Measurements from ENCODE around the gene FNIP1. TPM values are rescaled to one million over a fixed set of nuclear protein-coding genes. Genes with fewer than 3 reads are reported as not detected.

FNIP1 gene
- total RNA-seq, 1 donor from 2014 or later: 40.6 TPM

DNA sequence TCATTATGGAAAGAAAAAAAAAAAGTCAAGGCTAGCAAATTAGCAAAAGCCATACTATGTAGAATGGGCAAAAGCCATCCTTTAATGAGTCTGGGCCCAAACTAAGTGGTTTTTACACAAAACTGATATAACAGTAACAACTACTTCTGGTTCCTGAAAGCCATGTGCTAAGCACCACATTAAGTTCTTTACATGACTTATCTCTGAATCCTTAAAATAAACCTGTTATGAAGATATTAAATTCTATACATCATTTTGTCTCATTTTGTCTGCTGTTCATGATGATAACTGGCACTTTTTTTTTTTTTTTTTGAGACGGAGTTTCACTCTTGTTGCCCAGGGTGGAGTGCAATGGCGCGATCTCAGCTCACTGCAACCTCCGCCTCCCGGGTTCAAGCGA, 5.0 kb downstream of the FNIP1 start:
- no peak overlapping the region for H3K4me3 Mint-ChIP-seq (ENCODE audit: unreplicated experiment)
- no peak overlapping the region for H3K27ac Mint-ChIP-seq (ENCODE audit: unreplicated experiment)
- H3K27me3 Mint-ChIP-seq (ENCODE audit: low read depth): no peaks in the 10 kb centered on the region
- TF ChIP-seq, protein P1, sequence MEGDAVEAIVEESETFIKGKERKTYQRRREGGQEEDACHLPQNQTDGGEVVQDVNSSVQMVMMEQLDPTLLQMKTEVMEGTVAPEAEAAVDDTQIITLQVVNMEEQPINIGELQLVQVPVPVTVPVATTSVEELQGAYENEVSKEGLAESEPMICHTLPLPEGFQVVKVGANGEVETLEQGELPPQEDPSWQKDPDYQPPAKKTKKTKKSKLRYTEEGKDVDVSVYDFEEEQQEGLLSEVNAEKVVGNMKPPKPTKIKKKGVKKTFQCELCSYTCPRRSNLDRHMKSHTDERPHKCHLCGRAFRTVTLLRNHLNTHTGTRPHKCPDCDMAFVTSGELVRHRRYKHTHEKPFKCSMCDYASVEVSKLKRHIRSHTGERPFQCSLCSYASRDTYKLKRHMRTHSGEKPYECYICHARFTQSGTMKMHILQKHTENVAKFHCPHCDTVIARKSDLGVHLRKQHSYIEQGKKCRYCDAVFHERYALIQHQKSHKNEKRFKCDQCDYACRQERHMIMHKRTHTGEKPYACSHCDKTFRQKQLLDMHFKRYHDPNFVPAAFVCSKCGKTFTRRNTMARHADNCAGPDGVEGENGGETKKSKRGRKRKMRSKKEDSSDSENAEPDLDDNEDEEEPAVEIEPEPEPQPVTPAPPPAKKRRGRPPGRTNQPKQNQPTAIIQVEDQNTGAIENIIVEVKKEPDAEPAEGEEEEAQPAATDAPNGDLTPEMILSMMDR (IDR thresholded peaks at IDR 0.05): no peak
- H3K36me3 Mint-ChIP-seq (ENCODE audit: low read depth): peaks cover 2% of the 10 kb centered on the region
- no peak for DNase-seq (ENCODE audit: low spot score)
- H3K9me3 Mint-ChIP-seq (ENCODE audit: low read depth): no peaks in the 10 kb centered on the region
- peaks cover 65% of the 10 kb centered on the region for H3K4me1 Mint-ChIP-seq (ENCODE audit: low read depth)

DNA sequence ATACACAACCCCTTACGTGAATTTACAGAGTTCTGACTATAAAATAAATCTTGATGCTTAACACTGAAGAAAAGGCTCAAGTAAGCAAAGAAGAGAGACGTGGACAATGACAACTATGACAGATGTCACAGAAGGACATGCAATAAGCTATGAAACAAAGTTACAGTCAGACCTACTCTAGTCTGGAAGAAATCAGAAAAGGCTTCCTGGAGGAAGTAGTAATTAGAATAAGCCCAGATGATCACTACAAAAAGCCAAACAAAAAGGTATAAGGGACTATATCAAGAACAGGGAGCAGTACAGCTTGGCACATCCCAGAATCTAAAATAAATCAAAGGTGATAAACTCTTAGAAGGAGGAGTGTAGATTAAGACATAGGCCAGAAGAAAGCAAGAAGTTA, 6.3 kb downstream of the FNIP1 start:
- TF ChIP-seq, protein P1 (IDR thresholded peaks at IDR 0.05): no peak
- Mint-ChIP-seq H3K4me1 (ENCODE audit: low read depth) (peaks cover 68% of the 10 kb centered on the region), H3K27me3 (ENCODE audit: low read depth) (no peaks in the 10 kb centered on the region), H3K4me3 (ENCODE audit: unreplicated experiment) (no peak overlapping the region), H3K36me3 (ENCODE audit: low read depth) (no peaks in the 10 kb centered on the region), H3K27ac (ENCODE audit: unreplicated experiment) (no peak overlapping the region), H3K9me3 (ENCODE audit: low read depth) (no peaks in the 10 kb centered on the region)
- DNase-seq (ENCODE audit: low spot score): no peak

DNA sequence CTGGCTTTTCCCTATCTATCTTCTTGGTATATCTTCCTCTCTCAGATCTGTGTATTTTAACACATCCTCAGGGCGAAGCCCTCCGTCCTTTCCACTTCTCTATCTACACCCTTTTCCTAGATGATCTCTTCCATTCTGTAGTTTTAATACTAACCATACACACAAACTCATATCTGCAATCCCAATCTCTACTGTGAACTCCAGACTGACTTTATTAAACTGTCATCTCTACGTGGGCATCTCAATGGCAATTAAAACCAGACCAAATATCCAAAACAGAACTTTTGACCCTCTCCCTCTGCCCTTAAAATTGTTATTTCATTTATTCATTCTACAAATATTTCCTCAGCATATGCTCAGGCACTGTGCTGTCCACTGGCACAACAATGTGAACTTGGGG, 7.1 kb downstream of the FNIP1 start:
- H3K4me1 Mint-ChIP-seq (ENCODE audit: low read depth): peaks cover 62% of the 10 kb centered on the region
- no peaks in the 10 kb centered on the region for H3K36me3 Mint-ChIP-seq (ENCODE audit: low read depth)
- H3K9me3 Mint-ChIP-seq (ENCODE audit: low read depth): no peaks in the 10 kb centered on the region
- H3K27me3 Mint-ChIP-seq (ENCODE audit: low read depth): no peaks in the 10 kb centered on the region
- H3K4me3 Mint-ChIP-seq (ENCODE audit: unreplicated experiment): no peak overlapping the region
- H3K27ac Mint-ChIP-seq (ENCODE audit: unreplicated experiment): peak overlapping the region; percentile 25
- no peak for DNase-seq (ENCODE audit: low spot score)
- TF ChIP-seq, protein P1 (IDR thresholded peaks at IDR 0.05): no peak

DNA sequence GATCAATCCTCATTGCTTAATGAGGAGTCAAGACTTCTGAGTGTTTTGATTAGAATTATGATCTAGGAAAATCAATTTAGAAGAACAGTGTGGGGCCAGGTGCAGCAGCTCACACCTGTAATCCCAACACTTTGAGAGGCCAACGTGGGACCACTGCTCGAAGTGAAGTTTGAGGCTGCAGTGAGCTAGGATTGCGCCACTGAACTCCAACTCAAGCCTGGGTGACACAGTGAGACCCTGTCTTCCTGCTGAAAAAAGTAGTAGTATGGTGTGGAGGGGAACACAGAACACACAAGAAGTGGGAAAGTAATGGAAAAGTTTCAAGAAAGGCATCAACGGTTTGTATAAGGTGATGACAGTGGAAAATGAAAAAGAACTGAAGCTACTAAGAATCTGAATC, 9.1 kb downstream of the FNIP1 start:
- Mint-ChIP-seq H3K27ac (ENCODE audit: unreplicated experiment) (no peak overlapping the region), H3K4me3 (ENCODE audit: unreplicated experiment) (no peak overlapping the region), H3K27me3 (ENCODE audit: low read depth) (no peaks in the 10 kb centered on the region), H3K4me1 (ENCODE audit: low read depth) (peaks cover 60% of the 10 kb centered on the region), H3K36me3 (ENCODE audit: low read depth) (no peaks in the 10 kb centered on the region), H3K9me3 (ENCODE audit: low read depth) (no peaks in the 10 kb centered on the region)
- no peak for DNase-seq (ENCODE audit: low spot score)
- TF ChIP-seq, protein P1 (IDR thresholded peaks at IDR 0.05): no peak

DNA sequence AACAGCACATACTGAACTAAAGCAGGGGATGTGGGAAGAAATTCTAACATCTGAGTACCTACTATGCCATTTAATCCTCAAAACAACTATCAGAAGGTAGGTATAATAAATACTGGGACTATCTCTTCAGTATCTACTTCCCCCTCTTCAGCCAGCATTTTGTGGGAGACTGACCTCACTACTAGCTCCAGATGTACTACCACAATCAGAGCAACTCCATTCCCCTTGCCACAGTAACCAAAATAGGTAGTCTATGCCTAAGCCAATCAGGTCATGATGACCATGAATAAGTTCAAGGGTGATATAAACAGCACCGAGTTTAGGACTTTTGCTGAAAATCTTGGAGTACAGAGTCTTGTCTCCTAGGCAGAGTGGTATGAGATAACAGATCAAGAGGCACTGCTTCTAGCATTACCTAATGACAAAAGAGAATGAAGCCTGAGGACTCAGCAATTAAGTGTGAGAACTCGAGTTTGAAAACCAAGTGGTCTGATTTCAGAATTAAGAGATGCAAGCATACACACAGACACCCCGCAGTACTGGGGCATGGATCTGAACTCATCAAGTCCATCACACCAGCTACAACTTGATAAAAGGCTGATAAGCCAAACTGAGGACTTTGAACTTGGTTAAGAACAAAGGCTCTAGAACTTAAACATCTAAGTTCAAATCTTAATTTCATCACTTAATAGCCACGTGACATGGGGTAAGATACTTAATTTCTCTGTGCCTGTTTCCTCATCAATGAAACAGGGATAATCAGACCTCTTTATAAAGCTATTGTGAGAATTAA, 9.7 kb downstream of the FNIP1 start:
- H3K27me3 Mint-ChIP-seq (ENCODE audit: low read depth): no peaks in the 10 kb centered on the region
- DNase-seq (ENCODE audit: low spot score): no peak
- peaks cover 62% of the 10 kb centered on the region for H3K4me1 Mint-ChIP-seq (ENCODE audit: low read depth)
- TF ChIP-seq, protein P1 (IDR thresholded peaks at IDR 0.05): no peak
- H3K36me3 Mint-ChIP-seq (ENCODE audit: low read depth): no peaks in the 10 kb centered on the region
- H3K27ac Mint-ChIP-seq (ENCODE audit: unreplicated experiment): no peak overlapping the region
- H3K4me3 Mint-ChIP-seq (ENCODE audit: unreplicated experiment): no peak overlapping the region
- no peaks in the 10 kb centered on the region for H3K9me3 Mint-ChIP-seq (ENCODE audit: low read depth)

All from chondrocyte (in vitro differentiated cells).